OCI-LY3 (cell line): Measurements from ENCODE around the gene PJA2.

ENCODE experiments used
- CTCF ChIP-seq: fragments of 200-600, 300-600 bp; sonication (generic); IDR thresholded peaks from 2 replicates; pipeline ENCODE4 v1.5.1; 2014; ENCODE audit warnings: antibody characterized with exemption, low read length, low read depth
- EZH2phosphoT487 ChIP-seq: fragments of 200-600 bp; shearing (Covaris generic); IDR thresholded peaks from 2 replicates; pipeline ENCODE4 v1.6.1; 2018; ENCODE audit warnings: antibody characterized with exemption, mixed run types, low read depth

GRCh38 chr5:109359642-109360041 lies 50.1 kb downstream of the PJA2 start:
- no peak for TF ChIP-seq EZH2phosphoT487
- no peak for TF ChIP-seq CTCF
